OCI-LY7 (cell line): ENCODE results near the gene DBF4B. TPM values are rescaled to one million over a fixed set of nuclear protein-coding genes. Genes with fewer than 3 reads are reported as not detected.

Experiments used
- BruUV-seq: library from RNA; stranded (reverse); fragments of 400-500 nt; replicated peaks from 2 replicates; lab custom pipeline; 2021; lab: Mats Ljungman, UMichigan
- CTCF ChIA-PET: fragments of 300-600 bp; sonication (Branson Sonifier 250); formaldehyde crosslinking; loops from one replicate; lab custom pipeline; 2022; ENCODE audit warnings: antibody characterized with exemption; ENCODE audit not compliant: unreplicated experiment; lab: Charles Lee
- POLR2A ChIA-PET: fragments of 300-600 bp; sonication (Branson Sonifier 250); formaldehyde crosslinking; loops from one replicate; lab custom pipeline; 2022; ENCODE audit warnings: antibody characterized with exemption; lab: Charles Lee
- DNase-seq: peaks from one replicate; pipeline ENCODE4 v3.0.0-alpha.2; 2015; ENCODE audit warnings: low spot score
- H2AFZ ChIP-seq: fragments of 200-600 bp; sonication (generic), shearing (Covaris generic); 2 replicates; pipeline ENCODE4 v1.6.1; 2014; ENCODE audit warnings: mild to moderate bottlenecking, antibody characterized with exemption, low read length, moderate library complexity
- H3K27ac ChIP-seq: fragments of 200-600 bp; sonication (generic); 2 replicates; pipeline ENCODE4 v1.5.1; 2014; ENCODE audit warnings: mixed run types, low read depth, mild to moderate bottlenecking, moderate library complexity, low read length, inconsistent platforms; ENCODE audit not compliant: poor library complexity, severe bottlenecking
- H3K36me3 ChIP-seq: fragments of 200-600 bp; sonication (generic); 2 replicates; pipeline ENCODE4 v1.6.1; 2014; ENCODE audit warnings: mild to moderate bottlenecking, antibody characterized with exemption, low read length, moderate library complexity, mixed read lengths; ENCODE audit not compliant: insufficient read depth
- H3K4me1 ChIP-seq: fragments of 200-600 bp; sonication (generic); 2 replicates; pipeline ENCODE4 v1.5.1; 2014; ENCODE audit warnings: mild to moderate bottlenecking, low read length; ENCODE audit not compliant: insufficient read depth, poor library complexity, severe bottlenecking
- H3K4me2 ChIP-seq: fragments of 200-600 bp; sonication (generic); 2 replicates; pipeline ENCODE4 v1.6.1; 2014; ENCODE audit warnings: mild to moderate bottlenecking, low read length
- H3K4me3 ChIP-seq: fragments of 200-600 bp; sonication (generic); 2 replicates; pipeline ENCODE4 v1.5.1; 2014; ENCODE audit warnings: mild to moderate bottlenecking, low read depth, low read length; ENCODE audit not compliant: poor library complexity, severe bottlenecking
- H3K79me2 ChIP-seq: fragments of 200-600 bp; sonication (generic); 2 replicates; pipeline ENCODE4 v1.6.1; 2016; ENCODE audit warnings: low read depth, mild to moderate bottlenecking, low read length, moderate library complexity, mixed read lengths; ENCODE audit not compliant: insufficient read depth
- H3K9me2 ChIP-seq: fragments of 200-600 bp; sonication (generic); 2 replicates; pipeline ENCODE4 v1.6.1; 2016; ENCODE audit warnings: mild to moderate bottlenecking, low read length, mixed read lengths; ENCODE audit not compliant: insufficient read depth
- H3K9me3 ChIP-seq: fragments of 200-600 bp; sonication (generic); 2 replicates; pipeline ENCODE4 v1.6.1; 2014; ENCODE audit warnings: mild to moderate bottlenecking, mixed run types, low read length, mixed read lengths
- H4K20me1 ChIP-seq: fragments of 200-600 bp; sonication (generic); 2 replicates; pipeline ENCODE4 v1.6.1; 2014; ENCODE audit warnings: mild to moderate bottlenecking, antibody characterized with exemption, low read length, moderate library complexity, mixed read lengths; ENCODE audit not compliant: insufficient read depth
- CTCF ChIP-seq: fragments of 200-600 bp; sonication (generic); conservative IDR thresholded peaks from 2 replicates; pipeline ENCODE4 v1.5.1; 2014; ENCODE audit warnings: mild to moderate bottlenecking, antibody characterized with exemption, low read length, moderate library complexity, mixed read lengths
- EZH2phosphoT487 ChIP-seq: fragments of 200-600 bp; sonication (generic); IDR thresholded peaks from 2 replicates; pipeline ENCODE4 v1.6.1; 2018; ENCODE audit warnings: low read depth, borderline replicate concordance, mild to moderate bottlenecking, mixed run types, antibody characterized with exemption, low read length, moderate library complexity, mixed read lengths
- intact Hi-C: fragments of 100-400 bp; cut with micrococcal nuclease; formaldehyde crosslinking; loops from one replicate; pipeline ENCODE4 v1.10.0; 2022; ENCODE audit not compliant: unreplicated experiment
- total RNA-seq, 2 experiments: library from RNA; depleted of rRNA in 1 of 2; stranded (reverse); fragments of >200 nt in 1 of 2; shearing (Covaris generic) in 1 of 2; gene quantifications; 2 replicates each; pipeline ENCODE4 v1.2.3, GENCODE V29; 2014 to 2022

DBF4B gene
- total RNA-seq, 2 experiments from 2014 or later, result 18.1 to 45.8 TPM

- H3K79me2 ChIP-seq, result no peaks in the 10 kb centered on the region
- H3K27ac ChIP-seq, result no peak overlapping the region
- H3K9me2 ChIP-seq, result no peaks in the 10 kb centered on the region
- no peak for DNase-seq
- H2AFZ ChIP-seq, result no peak overlapping the region
- no peaks in the 10 kb centered on the region for H3K9me3 ChIP-seq
- no peak for TF ChIP-seq EZH2phosphoT487
- no peak for TF ChIP-seq CTCF
- peaks cover 13% of the 10 kb centered on the region for H3K36me3 ChIP-seq
- no peaks in the 10 kb centered on the region for H4K20me1 ChIP-seq
- H3K4me2 ChIP-seq, result no peak overlapping the region
- no TSS peak for BruUV-seq
- intact Hi-C loops, result no loop called here
- H3K4me3 ChIP-seq, result no peak overlapping the region
- CTCF ChIA-PET, result no interaction called here
- no peaks in the 10 kb centered on the region for H3K4me1 ChIP-seq
- POLR2A ChIA-PET, result no interaction called here
These were observed 87.5 kb downstream of the DBF4B start for GRCh38 chr17:44795928-44796327.

GRCh38 chr17:44796731-44797130 lies 88.3 kb downstream of the DBF4B start:
- no peaks in the 10 kb centered on the region for H4K20me1 ChIP-seq
- H3K4me2 ChIP-seq, result no peak overlapping the region
- H3K4me1 ChIP-seq, result no peaks in the 10 kb centered on the region
- no peak overlapping the region for H2AFZ ChIP-seq
- intact Hi-C loops, result no loop called here
- H3K36me3 ChIP-seq, result peaks cover 21% of the 10 kb centered on the region
- H3K9me3 ChIP-seq, result no peaks in the 10 kb centered on the region
- no peak overlapping the region for H3K4me3 ChIP-seq
- BruUV-seq, result no TSS peak
- no peak for DNase-seq
- H3K9me2 ChIP-seq, result no peaks in the 10 kb centered on the region
- no peaks in the 10 kb centered on the region for H3K79me2 ChIP-seq
- no peak overlapping the region for H3K27ac ChIP-seq
- TF ChIP-seq CTCF, result no peak
- no peak for TF ChIP-seq EZH2phosphoT487
- ChIA-PET POLR2A (interaction anchor here (1.0 kb wide), 1 partner anchor 13 kb away, joined by 5 read pairs; no protein-coding TSS in a partner anchor), CTCF (interaction anchor here (0.6 kb wide), 1 partner anchor 63 kb away, joined by 3 read pairs; no protein-coding TSS in a partner anchor)

- no peaks in the 10 kb centered on the region for H3K79me2 ChIP-seq
These were observed 89.3 kb downstream of the DBF4B start for GRCh38 chr17:44797802-44798201.

More at GRCh38 chr17:44797802-44798201, 89.3 kb downstream of the DBF4B start:
- Histone ChIP-seq H3K4me1 (no peaks in the 10 kb centered on the region), H2AFZ (no peak overlapping the region), H3K27ac (no peak overlapping the region), H3K9me3 (no peaks in the 10 kb centered on the region), H3K4me2 (no peak overlapping the region), H3K36me3 (peaks cover 30% of the 10 kb centered on the region), H3K9me2 (no peaks in the 10 kb centered on the region), H3K4me3 (no peak overlapping the region), H4K20me1 (no peaks in the 10 kb centered on the region)
- no TSS peak for BruUV-seq
- ChIA-PET POLR2A (interaction anchor here (1.0 kb wide), 1 partner anchor 12 kb away, joined by 5 read pairs; no protein-coding TSS in a partner anchor), CTCF (no interaction called here)
- TF ChIP-seq CTCF, result no peak
- no peak for DNase-seq
- intact Hi-C loops, result no loop called here
